SU-DHL-6 (cell line): Measurements from ENCODE around the gene ADAM8.

Experiments used
- CTCF ChIP-seq: fragments of 200-600 bp; sonication (generic); IDR thresholded peaks from one replicate; pipeline ENCODE4 v1.5.1; 2017; ENCODE audit warnings: antibody characterized with exemption, mild to moderate bottlenecking, low read length, moderate library complexity; ENCODE audit not compliant: insufficient read depth, poor library complexity, severe bottlenecking
- EZH2phosphoT487 ChIP-seq: fragments of 200-600 bp; sonication (generic), shearing (Covaris generic); conservative IDR thresholded peaks from 2 replicates; pipeline ENCODE4 v1.6.1; 2018; ENCODE audit warnings: mild to moderate bottlenecking, antibody characterized with exemption, low read length, moderate library complexity, mixed read lengths

- TF ChIP-seq CTCF: no peak
- no peak for TF ChIP-seq EZH2phosphoT487
Measured at GRCh38 chr10:133219782-133220181, 56.9 kb downstream of the ADAM8 start.
